Small intestine (tissue), 7 donors: Measurements from ENCODE around the gene STK10. TPM values are rescaled to one million over a fixed set of nuclear protein-coding genes. Genes with fewer than 3 reads are reported as not detected.
"Not testable (repeated sequence)": the region's sequence is repeated elsewhere in the genome, so short reads cannot be mapped to it uniquely, and the experiment has no call there.

Experiments used
- DNase-seq, 2 donors: peaks; one replicate each; pipeline versions ENCODE4 v3.0.0 to v3.0.0-alpha.2; 2013
- FAIRE-seq: peaks from 2 replicates; lab custom pipeline; 2012; peaks lifted over from hg19 to GRCh38; lab: Jason Lieb, UNC
- H3K27ac ChIP-seq, 3 donors: one replicate each; pipeline ENCODE4 v1.5.1; 2013; ENCODE audit warnings: low read length in 2 of 3, mild to moderate bottlenecking in 2 of 3, control low read depth in 1 of 3, inconsistent platforms in 1 of 3, low read depth in 1 of 3, moderate library complexity in 1 of 3
- H3K27me3 ChIP-seq, 3 donors: one replicate each; pipeline ENCODE4 v1.6.1; 2013; ENCODE audit warnings: low read length in 3 of 3, inconsistent platforms in 1 of 3; ENCODE audit not compliant: control insufficient read depth in 3 of 3, insufficient read depth in 3 of 3
- H3K36me3 ChIP-seq, 3 donors: one replicate each; pipeline ENCODE4 v1.6.1; 2013; ENCODE audit warnings: low read length in 3 of 3, inconsistent platforms in 1 of 3, low read depth in 1 of 3, mild to moderate bottlenecking in 1 of 3, moderate library complexity in 1 of 3; ENCODE audit not compliant: control insufficient read depth in 3 of 3, insufficient read depth in 2 of 3
- H3K4me1 ChIP-seq, 3 donors: one replicate each; pipeline ENCODE4 v1.6.1; 2013; ENCODE audit warnings: low read length in 2 of 3, inconsistent platforms in 1 of 3, low read depth in 1 of 3, mild to moderate bottlenecking in 1 of 3, moderate library complexity in 1 of 3; ENCODE audit not compliant: control insufficient read depth in 3 of 3, insufficient read depth in 2 of 3
- H3K4me3 ChIP-seq, 3 donors: one replicate each; pipeline ENCODE4 v1.5.1; 2013; ENCODE audit warnings: low read length in 3 of 3, control low read depth in 1 of 3, inconsistent platforms in 1 of 3, low read depth in 1 of 3, mild to moderate bottlenecking in 1 of 3, moderate library complexity in 1 of 3
- H3K9me3 ChIP-seq, 2 donors: one replicate each; pipeline ENCODE4 v1.6.1; 2013; ENCODE audit warnings: low read depth in 1 of 2, low read length in 1 of 2; ENCODE audit not compliant: control insufficient read depth in 2 of 2, insufficient read depth in 1 of 2
- WGBS, 3 donors: extraction: QIAGEN DNeasy Blood & Tissue Kit; methylation state at CpG; one replicate each; pipeline ENCODE4 v1.1.7; 2013; 5-methylcytosine and 5-hydroxymethylcytosine counted together
- polyA plus RNA-seq, 4 donors: library from polyadenylated mRNA; stranded (reverse) in 3 of 4; unstranded in 1 of 4; fragments of 200-250 nt in 3 of 4; fragments of 120-200 nt in 1 of 4; gene quantifications; one replicate each; pipeline versions ENCODE4 v1.2.1 to v1.2.3, GENCODE V29; 2013
- donor health status: healthy with polysubstance abuse.
- donor health status: control.
- donor health status: control.
- donor health status: Bipolar disorder and iron deficiency.
- donor health status: healthy.

The STK10 gene
- polyA plus RNA-seq, 4 donors, result 7.4 to 10.5 (median 9.1) TPM

DNA sequence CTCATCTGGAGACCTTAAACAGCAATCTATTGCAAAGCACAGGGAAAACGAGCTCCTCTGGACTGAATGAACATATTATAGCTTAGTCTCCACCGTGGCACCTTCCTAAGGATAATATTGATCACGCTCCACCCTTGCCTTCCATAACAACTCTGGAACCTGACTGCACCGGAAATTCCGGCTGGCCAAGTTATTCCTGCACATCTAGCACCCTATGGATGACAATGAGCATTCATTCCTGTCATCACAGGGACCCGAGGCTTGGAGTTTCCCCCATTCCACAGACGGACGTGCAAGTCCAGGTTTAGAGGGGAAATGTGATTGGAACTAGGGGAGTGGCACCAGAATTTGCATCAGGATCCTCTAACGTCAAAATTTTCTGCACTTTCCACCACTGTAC, 27.5 kb downstream of the STK10 start:
- FAIRE-seq (no peak), DNase-seq (no peak)
- Histone ChIP-seq H3K4me1 (peaks cover 3 to 13% (median 8%) of the 10 kb centered on the region in 3 donors), H3K4me3 (no peak overlapping the region), H3K27me3 (no peaks in the 10 kb centered on the region), H3K27ac (no peak overlapping the region), H3K36me3 (peaks cover 0 to 12% (median 3%) of the 10 kb centered on the region in 3 donors), H3K9me3 (no peaks in the 10 kb centered on the region)
- 71 to 83% (median 76%) methylated on average over 9 of the region's 9 CpGs for WGBS, 3 donors

GRCh38 chr5:172159016-172159415, 29.0 kb downstream of the STK10 start:
- H3K4me1 ChIP-seq, result peaks cover 0 to 4% (median 3%) of the 10 kb centered on the region in 3 donors
- H3K27ac ChIP-seq, result no peak overlapping the region
- H3K9me3 ChIP-seq, result no peaks in the 10 kb centered on the region
- FAIRE-seq (no peak), DNase-seq (no peak)
- peaks cover 0 to 18% (median 3%) of the 10 kb centered on the region in 3 donors for H3K36me3 ChIP-seq
- WGBS, 3 donors, result 89 to 95% (median 95%) methylated on average over 8 of the region's 8 CpGs
- no peak overlapping the region for H3K4me3 ChIP-seq
- H3K27me3 ChIP-seq, result no peaks in the 10 kb centered on the region

DNA sequence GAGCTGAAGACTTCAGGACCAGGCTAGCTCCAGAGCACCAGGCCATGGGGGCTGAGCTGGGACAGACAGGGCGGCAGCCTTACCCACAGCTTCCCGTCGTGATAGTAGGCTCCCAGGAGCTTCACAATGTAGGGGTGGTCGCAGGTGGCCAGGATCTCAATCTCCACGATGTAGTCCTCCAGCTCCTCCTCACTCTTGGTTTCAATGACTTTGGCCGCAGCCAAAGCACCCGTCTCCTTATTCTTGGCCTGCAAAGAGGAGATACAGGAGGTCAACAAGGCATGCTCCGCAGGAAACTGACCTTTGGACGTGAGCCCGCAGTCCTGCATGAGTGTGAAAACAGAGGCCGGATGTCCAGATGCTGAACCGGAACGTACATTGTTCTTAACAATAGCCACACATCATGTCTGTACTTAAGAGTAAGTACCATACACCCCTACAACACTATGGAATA, 31.5 kb downstream of the STK10 start:
- H3K27me3 ChIP-seq, result no peaks in the 10 kb centered on the region
- H3K27ac ChIP-seq, result no peak overlapping the region
- WGBS, 3 donors, result 79 to 88% (median 81%) methylated on average over 13 of the region's 13 CpGs
- peaks cover 2 to 14% (median 3%) of the 10 kb centered on the region in 3 donors for H3K36me3 ChIP-seq
- no peaks in the 10 kb centered on the region for H3K9me3 ChIP-seq
- no peaks in the 10 kb centered on the region for H3K4me1 ChIP-seq
- FAIRE-seq (no peak), DNase-seq (peak in 1 of 2 donors; percentile 34)
- no peak overlapping the region for H3K4me3 ChIP-seq

GRCh38 chr5:172155101-172155500, 32.9 kb downstream of the STK10 start:
- FAIRE-seq, H3K4me3 ChIP-seq: not testable (repeated sequence)
- WGBS, 3 donors, result 90 to 96% (median 90%) methylated on average over 9 of the region's 9 CpGs

DNA sequence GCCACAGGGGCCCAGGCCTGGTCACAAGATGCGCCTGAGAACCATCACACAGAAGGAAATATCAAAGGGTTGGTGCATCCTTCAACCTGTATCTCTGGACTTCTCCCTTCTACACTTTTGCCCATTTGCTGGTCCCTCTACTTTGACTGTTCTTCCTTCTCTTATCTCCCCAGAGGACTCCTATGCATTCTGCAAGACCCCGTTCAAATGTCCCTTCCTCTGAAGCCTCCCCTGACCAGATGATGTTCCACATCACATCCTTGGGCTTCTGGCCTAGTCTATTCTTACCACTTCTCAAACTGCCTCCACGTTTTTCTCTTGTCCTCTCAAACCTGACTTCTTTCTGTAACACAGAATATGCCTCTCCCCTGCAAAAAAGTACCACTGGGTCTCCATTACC, 34.3 kb downstream of the STK10 start:
- DNase-seq (no peak), FAIRE-seq (no peak)
- WGBS, 3 donors, result 86 to 93% (median 88%) methylated on average over 3 of the region's 3 CpGs
- no peak overlapping the region for H3K4me3 ChIP-seq
- peaks cover 2 to 19% (median 3%) of the 10 kb centered on the region in 3 donors for H3K36me3 ChIP-seq
- H3K9me3 ChIP-seq, result no peaks in the 10 kb centered on the region
- peaks cover 0 to 4% (median 2%) of the 10 kb centered on the region in 3 donors for H3K4me1 ChIP-seq
- H3K27me3 ChIP-seq, result no peaks in the 10 kb centered on the region
- H3K27ac ChIP-seq, result no peak overlapping the region

More at GRCh38 chr5:172155101-172155500, 32.9 kb downstream of the STK10 start:
- not testable (repeated sequence) for DNase-seq, H3K9me3 ChIP-seq, H3K27ac ChIP-seq, H3K4me1 ChIP-seq, H3K27me3 ChIP-seq
- H3K36me3 ChIP-seq, result peaks cover 2 to 14% (median 3%) of the 10 kb centered on the region in 3 donors

DNA sequence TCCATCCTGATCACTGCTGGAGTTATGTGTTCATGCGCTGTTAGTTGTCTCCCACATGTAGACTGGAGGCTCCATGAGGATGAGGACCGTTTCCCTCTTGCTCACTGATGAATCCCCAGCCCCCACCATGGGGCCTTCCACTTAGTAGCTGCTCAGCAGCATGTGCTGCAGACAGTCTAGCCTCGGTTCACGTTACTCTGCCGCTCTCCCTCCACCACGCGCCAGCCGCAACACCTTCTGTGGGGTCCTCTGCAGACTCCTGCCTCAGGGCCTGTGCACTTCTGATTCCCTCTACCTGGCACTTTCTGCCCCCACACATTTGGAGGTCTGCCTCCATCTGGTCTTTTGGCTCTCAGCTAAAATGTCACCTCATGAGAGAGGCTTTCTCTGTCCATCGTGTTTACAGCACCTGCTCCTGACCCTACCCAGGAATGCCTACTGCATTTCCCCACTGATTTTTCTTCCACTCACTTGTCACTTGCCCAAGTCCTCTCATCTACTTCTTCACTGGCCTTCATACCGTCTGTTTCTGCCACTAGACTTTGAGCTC, 36.3 kb downstream of the STK10 start:
- H3K27ac ChIP-seq, result no peak overlapping the region
- WGBS, 3 donors, result 83 to 92% (median 85%) methylated on average over 10 of the region's 10 CpGs
- DNase-seq (no peak), FAIRE-seq (no peak)
- peaks cover 0 to 4% (median 2%) of the 10 kb centered on the region in 3 donors for H3K4me1 ChIP-seq
- H3K36me3 ChIP-seq, result peaks cover 2 to 29% (median 4%) of the 10 kb centered on the region in 3 donors
- H3K27me3 ChIP-seq, result no peaks in the 10 kb centered on the region
- H3K4me3 ChIP-seq, result no peak overlapping the region
- H3K9me3 ChIP-seq, result no peaks in the 10 kb centered on the region

DNA sequence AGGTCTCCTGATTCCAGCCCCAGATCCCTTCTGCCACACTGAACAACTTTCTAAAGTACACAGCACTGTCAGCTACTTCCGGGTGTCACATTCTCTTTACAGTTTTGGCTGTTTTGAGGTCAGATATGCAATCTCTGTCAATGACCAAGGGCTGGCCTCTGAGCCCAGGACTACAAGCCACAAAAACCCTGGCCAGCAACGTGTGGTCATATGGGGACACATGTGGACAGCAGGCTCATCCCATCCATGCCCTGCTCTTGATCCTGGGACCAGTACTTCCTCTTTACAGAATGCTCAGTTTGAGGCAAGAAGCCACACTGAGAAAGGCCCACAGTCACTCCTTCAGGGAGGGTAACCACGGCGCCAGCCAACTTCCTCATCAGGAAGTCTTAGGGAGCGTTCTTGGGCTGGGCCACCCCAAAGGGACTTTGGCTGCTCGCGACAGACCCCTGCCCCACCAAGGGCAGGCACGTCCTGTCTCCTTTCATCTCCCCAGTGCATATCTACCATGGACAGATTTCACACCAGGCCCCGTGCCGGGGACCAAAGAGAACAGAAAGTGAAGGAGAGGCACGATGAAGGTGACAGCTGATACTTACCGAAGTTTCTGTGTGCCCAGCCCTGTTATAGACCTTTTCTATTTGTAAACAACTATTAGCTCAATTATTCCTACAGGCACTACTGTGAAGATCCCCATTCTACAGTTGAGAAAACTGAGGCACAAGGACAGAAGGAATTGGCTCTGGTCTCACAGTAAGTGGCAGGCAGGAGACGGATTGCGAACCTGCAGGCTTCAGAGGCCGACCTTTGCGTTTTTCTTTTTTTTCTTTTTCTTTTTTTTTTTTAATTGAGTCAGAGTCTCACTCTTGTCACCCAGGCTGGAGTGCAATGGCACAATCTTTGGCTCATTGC, 37.3 kb downstream of the STK10 start:
- Histone ChIP-seq H3K4me1 (peaks cover 0 to 4% (median 2%) of the 10 kb centered on the region in 3 donors), H3K36me3 (peaks cover 2 to 26% (median 2%) of the 10 kb centered on the region in 3 donors), H3K4me3 (no peak overlapping the region), H3K27ac (peak overlapping the region in 2 of 3 donors; percentile 45 to 59), H3K9me3 (no peaks in the 10 kb centered on the region), H3K27me3 (no peaks in the 10 kb centered on the region)
- FAIRE-seq (no peak), DNase-seq (peak in 1 of 2 donors; percentile 46)
- 40 to 52% (median 42%) methylated on average over 16 of the region's 16 CpGs for WGBS, 3 donors

- H3K27ac ChIP-seq, H3K9me3 ChIP-seq, H3K27me3 ChIP-seq, DNase-seq, FAIRE-seq, H3K4me3 ChIP-seq, H3K4me1 ChIP-seq: not testable (repeated sequence)
- peaks cover 2 to 23% (median 2%) of the 10 kb centered on the region in 3 donors for H3K36me3 ChIP-seq
- 90 to 92% (median 92%) methylated on average over 10 to 11 of the region's 11 CpGs for WGBS, 3 donors
Measured at GRCh38 chr5:172149481-172149880, 38.5 kb downstream of the STK10 start.
